Glutamatergic neuron (in vitro differentiated cells): Measurements from ENCODE around the gene NCK2. TPM values are rescaled to one million over a fixed set of nuclear protein-coding genes. Genes with fewer than 3 reads are reported as not detected.
"Not testable (repeated sequence)": the region's sequence is repeated elsewhere in the genome, so short reads cannot be mapped to it uniquely, and the experiment has no call there.

Experiments
- DNase-seq: peaks from one replicate; pipeline ENCODE4 v3.0.0; 2022
- H3K27ac Mint-ChIP-seq: one replicate; pipeline ENCODE4 v1.8.0; 2020; ENCODE audit warnings: mild to moderate bottlenecking, mixed read lengths, inconsistent platforms; ENCODE audit not compliant: unreplicated experiment
- H3K27me3 Mint-ChIP-seq: one replicate; pipeline ENCODE4 v1.8.0; 2020; ENCODE audit warnings: mild to moderate bottlenecking, moderate library complexity, mixed read lengths, inconsistent platforms; ENCODE audit not compliant: unreplicated experiment
- H3K36me3 Mint-ChIP-seq: one replicate; pipeline ENCODE4 v1.8.0; 2020; ENCODE audit warnings: mild to moderate bottlenecking, mixed read lengths, inconsistent platforms; ENCODE audit not compliant: unreplicated experiment
- H3K4me1 Mint-ChIP-seq: one replicate; pipeline ENCODE4 v1.8.0; 2020; ENCODE audit warnings: mild to moderate bottlenecking, low read depth, mixed read lengths, inconsistent platforms; ENCODE audit not compliant: unreplicated experiment
- H3K4me3 Mint-ChIP-seq: one replicate; pipeline ENCODE4 v1.8.0; 2020; ENCODE audit warnings: mild to moderate bottlenecking, mixed read lengths, inconsistent platforms; ENCODE audit not compliant: unreplicated experiment
- H3K9me3 Mint-ChIP-seq: one replicate; pipeline ENCODE4 v1.8.0; 2020; ENCODE audit warnings: mild to moderate bottlenecking, moderate library complexity, mixed read lengths, inconsistent platforms; ENCODE audit not compliant: unreplicated experiment
- CTCF ChIP-seq: fragments of 200-600 bp; sonication (generic); IDR thresholded peaks from one replicate; pipeline ENCODE4 v1.5.0; 2021; ENCODE audit not compliant: partially characterized antibody, unreplicated experiment
- total RNA-seq: library from RNA; stranded (reverse); fragmentation: NEBNext Ultra II Directional; extraction: Animal tissue kit (Norgen Biotek cat#: 25700); gene quantifications from one replicate; pipeline ENCODE4 v1.2.1, GENCODE V29; 2021; ENCODE audit not compliant: unreplicated experiment

The NCK2 gene
- total RNA-seq, 1 donor from 2014 or later: 82.4 TPM

GRCh38 chr2:105754994-105755393 lies 10.3 kb downstream of the NCK2 start:
- H3K4me3 Mint-ChIP-seq: peak overlapping the region; percentile 9
- no peaks in the 10 kb centered on the region for H3K36me3 Mint-ChIP-seq
- peak overlapping the region; percentile 60 for H3K27ac Mint-ChIP-seq
- DNase-seq: no peak
- peaks cover 2% of the 10 kb centered on the region for H3K9me3 Mint-ChIP-seq
- H3K4me1 Mint-ChIP-seq: peaks cover 49% of the 10 kb centered on the region
- peaks cover 5% of the 10 kb centered on the region for H3K27me3 Mint-ChIP-seq
- no peak for TF ChIP-seq CTCF

- Mint-ChIP-seq H3K4me1 (peaks cover 45% of the 10 kb centered on the region), H3K9me3 (peaks cover 2% of the 10 kb centered on the region), H3K36me3 (no peaks in the 10 kb centered on the region), H3K27ac (peak overlapping the region; percentile 60), H3K4me3 (peak overlapping the region; percentile 15), H3K27me3 (peaks cover 3% of the 10 kb centered on the region)
- TF ChIP-seq CTCF: no peak
- DNase-seq: no peak
These were observed 11.2 kb downstream of the NCK2 start for GRCh38 chr2:105755895-105756294.

GRCh38 chr2:105756435-105756834 lies 11.7 kb downstream of the NCK2 start:
- Mint-ChIP-seq H3K27ac (peak overlapping the region; percentile 60), H3K4me1 (peaks cover 40% of the 10 kb centered on the region), H3K27me3 (peaks cover 3% of the 10 kb centered on the region), H3K9me3 (peaks cover 2% of the 10 kb centered on the region), H3K36me3 (no peaks in the 10 kb centered on the region), H3K4me3 (peak overlapping the region; percentile 15)
- no peak for DNase-seq
- no peak for TF ChIP-seq CTCF

- not testable (repeated sequence) for H3K27me3 Mint-ChIP-seq, H3K4me3 Mint-ChIP-seq, H3K9me3 Mint-ChIP-seq, H3K27ac Mint-ChIP-seq, DNase-seq, H3K36me3 Mint-ChIP-seq
- peaks cover 38% of the 10 kb centered on the region for H3K4me1 Mint-ChIP-seq
These were observed 12.2 kb downstream of the NCK2 start for GRCh38 chr2:105756865-105757264.

GRCh38 chr2:105757433-105757832 lies 12.7 kb downstream of the NCK2 start:
- no peak for DNase-seq
- peak overlapping the region; percentile 10 for H3K27ac Mint-ChIP-seq
- H3K4me3 Mint-ChIP-seq: no peak overlapping the region
- H3K9me3 Mint-ChIP-seq: peaks cover 2% of the 10 kb centered on the region
- H3K27me3 Mint-ChIP-seq: peaks cover 3% of the 10 kb centered on the region
- no peak for TF ChIP-seq CTCF
- H3K36me3 Mint-ChIP-seq: no peaks in the 10 kb centered on the region
- peaks cover 43% of the 10 kb centered on the region for H3K4me1 Mint-ChIP-seq

- no peak overlapping the region for H3K27ac Mint-ChIP-seq
- TF ChIP-seq CTCF: no peak
- DNase-seq: no peak
- H3K9me3 Mint-ChIP-seq: no peaks in the 10 kb centered on the region
- no peaks in the 10 kb centered on the region for H3K36me3 Mint-ChIP-seq
- no peaks in the 10 kb centered on the region for H3K27me3 Mint-ChIP-seq
- no peak overlapping the region for H3K4me3 Mint-ChIP-seq
- peaks cover 26% of the 10 kb centered on the region for H3K4me1 Mint-ChIP-seq
These were observed 15.5 kb downstream of the NCK2 start for GRCh38 chr2:105760191-105760590.
